ENCODE data around the gene PACSIN3.

- TF ChIP-seq CTCF (IDR thresholded peaks at IDR 0.05; ENCODE audit: borderline replicate concordance, extremely low read depth, low read length, poor library complexity, severe bottlenecking) (no peak), EZH2 (IDR thresholded peaks at IDR 0.05; ENCODE audit: borderline replicate concordance, low read depth, low read length, severe bottlenecking) (no peak)
Measured at GRCh38 chr11:47160753-47161133, 25.5 kb downstream of the PACSIN3 start.

All from DND-41 (cell line).